Mesenchymal stem cell (in vitro differentiated cells and primary cell): ENCODE measurements around the gene SPPL3.

ENCODE experiments used
- DNase-seq: peaks from one replicate; pipeline ENCODE4 v3.0.0-alpha.2; 2013
- H2AFZ ChIP-seq: one replicate; pipeline ENCODE4 v1.6.1; 2013; ENCODE audit warnings: low read depth, mild to moderate bottlenecking, control low read depth, inconsistent platforms, low read length, moderate library complexity
- H2AK5ac ChIP-seq: 2 replicates; pipeline ENCODE4 v1.6.1; 2013; ENCODE audit warnings: low read length, moderate library complexity, mild to moderate bottlenecking, inconsistent platforms; ENCODE audit not compliant: severe bottlenecking
- H2BK120ac ChIP-seq: one replicate; pipeline ENCODE4 v1.6.1; 2013; ENCODE audit warnings: low read depth, mild to moderate bottlenecking, inconsistent platforms, low read length, moderate library complexity
- H2BK12ac ChIP-seq, 2 experiments: one replicate each; pipeline ENCODE4 v1.6.1; 2013; ENCODE audit warnings: inconsistent platforms in 2 of 2, low read length in 2 of 2, mild to moderate bottlenecking in 2 of 2, moderate library complexity in 2 of 2, control low read depth in 1 of 2
- H2BK15ac ChIP-seq: one replicate; pipeline ENCODE4 v1.6.1; 2013; ENCODE audit warnings: mild to moderate bottlenecking, low read depth, inconsistent platforms; ENCODE audit not compliant: poor library complexity, severe bottlenecking
- H2BK5ac ChIP-seq: 2 replicates; pipeline ENCODE4 v1.6.1; 2013; ENCODE audit warnings: low read depth, mild to moderate bottlenecking, low read length, control low read depth, inconsistent platforms; ENCODE audit not compliant: poor library complexity, severe bottlenecking
- H3K14ac ChIP-seq, 2 experiments: one replicate each; pipeline ENCODE4 v1.6.1; 2013; ENCODE audit warnings: inconsistent platforms in 2 of 2, low read length in 2 of 2, control low read depth in 1 of 2, mild to moderate bottlenecking in 1 of 2, moderate library complexity in 1 of 2
- H3K18ac ChIP-seq, 2 experiments: one replicate each; pipeline ENCODE4 v1.6.1; 2013; ENCODE audit warnings: inconsistent platforms in 2 of 2, low read length in 2 of 2, control low read depth in 1 of 2, low read depth in 1 of 2, mild to moderate bottlenecking in 1 of 2
- H3K23ac ChIP-seq, 2 experiments: one replicate each; pipeline ENCODE4 v1.6.1; 2013; ENCODE audit warnings: inconsistent platforms in 2 of 2, low read length in 2 of 2, mild to moderate bottlenecking in 2 of 2, moderate library complexity in 2 of 2, control low read depth in 1 of 2
- H3K27ac ChIP-seq: 2 replicates; pipeline ENCODE4 v1.5.1; 2013; ENCODE audit warnings: mild to moderate bottlenecking, moderate library complexity, low read length, control low read depth, inconsistent platforms; ENCODE audit not compliant: poor library complexity, severe bottlenecking
- H3K27me3 ChIP-seq, 2 experiments: 2 replicates each; pipeline versions ENCODE4 v1.6.1 to v1.7.0; 2013; ENCODE audit warnings: low read length in 2 of 2, mild to moderate bottlenecking in 2 of 2, moderate library complexity in 2 of 2, control low read depth in 1 of 2, inconsistent platforms in 1 of 2; ENCODE audit not compliant: control insufficient read depth in 1 of 2, insufficient read depth in 1 of 2
- H3K36me3 ChIP-seq, 2 experiments: 2 replicates each; pipeline versions ENCODE4 v1.6.1 to v1.7.0; 2013; ENCODE audit warnings: low read length in 2 of 2, control low read depth in 1 of 2, inconsistent platforms in 1 of 2, low read depth in 1 of 2, mild to moderate bottlenecking in 1 of 2; ENCODE audit not compliant: insufficient read depth in 2 of 2, control insufficient read depth in 1 of 2
- H3K4ac ChIP-seq, 2 experiments: one replicate each; pipeline ENCODE4 v1.6.1; 2013; ENCODE audit warnings: inconsistent platforms in 2 of 2, low read length in 2 of 2, mild to moderate bottlenecking in 2 of 2, moderate library complexity in 2 of 2, control low read depth in 1 of 2, low read depth in 1 of 2
- H3K4me1 ChIP-seq: 2 replicates; pipeline ENCODE4 v1.6.1; 2013; ENCODE audit warnings: low read depth, low read length, control low read depth; ENCODE audit not compliant: control insufficient read depth, insufficient read depth
- H3K4me2 ChIP-seq: 2 replicates; pipeline ENCODE4 v1.6.1; 2013; ENCODE audit warnings: low read length, mild to moderate bottlenecking, inconsistent platforms; ENCODE audit not compliant: poor library complexity, severe bottlenecking
- H3K4me3 ChIP-seq, 2 experiments: 2 replicates each; pipeline versions ENCODE4 v1.5.1 to v1.7.0; 2013; ENCODE audit warnings: low read length in 2 of 2, mild to moderate bottlenecking in 2 of 2, control low read depth in 1 of 2, low read depth in 1 of 2; ENCODE audit not compliant: insufficient read depth in 1 of 2
- H3K79me1 ChIP-seq: replicated peaks from 2 replicates; pipeline ENCODE4 v1.6.1; 2013; ENCODE audit warnings: mild to moderate bottlenecking, control low read depth, low read length, inconsistent platforms; ENCODE audit not compliant: poor library complexity, severe bottlenecking
- H3K9ac ChIP-seq: 2 replicates; pipeline ENCODE4 v1.7.0; 2013; ENCODE audit warnings: mild to moderate bottlenecking, low read length, moderate library complexity
- H3K9me3 ChIP-seq: 2 replicates; pipeline ENCODE4 v1.7.0; 2013; ENCODE audit warnings: mild to moderate bottlenecking, low read length; ENCODE audit not compliant: control insufficient read depth
- H4K8ac ChIP-seq: one replicate; pipeline ENCODE4 v1.6.1; 2013; ENCODE audit warnings: inconsistent platforms, mild to moderate bottlenecking, low read length, moderate library complexity
- H4K91ac ChIP-seq: one replicate; pipeline ENCODE4 v1.6.1; 2013; ENCODE audit warnings: mild to moderate bottlenecking, low read length, inconsistent platforms
- WGBS: methylation state at CpG from one replicate; pipeline ENCODE4 v1.1.7; 2013; ENCODE audit warnings: mixed read lengths; 5-methylcytosine and 5-hydroxymethylcytosine counted together

SPPL3 gene

GRCh38 chr12:120775862-120776552 lies 128.2 kb downstream of the SPPL3 start:
- Histone ChIP-seq H3K14ac (no peak overlapping the region), H2BK12ac (no peak overlapping the region), H2AFZ (no peak overlapping the region), H2BK15ac (no peak overlapping the region), H3K9me3 (no peaks in the 10 kb centered on the region), H3K23ac (no peak overlapping the region), H2BK120ac (no peak overlapping the region), H3K27ac (no peak overlapping the region), H3K4me2 (no peak overlapping the region), H3K4ac (no peak overlapping the region), H3K4me3 (no peak overlapping the region), H2BK5ac (no peak overlapping the region), H3K18ac (no peak overlapping the region), H3K9ac (no peak overlapping the region), H2AK5ac (no peak overlapping the region), H3K79me1 (peaks cover 16% of the 10 kb centered on the region), H3K27me3 (no peaks in the 10 kb centered on the region), H3K4me1 (peaks cover 10% of the 10 kb centered on the region), H3K36me3 (peaks cover 6 to 54% of the 10 kb centered on the region in 2 experiments), H4K91ac (no peak overlapping the region), H4K8ac (no peak overlapping the region)
- peak; percentile 58 for DNase-seq
- 89% methylated on average over 6 of the region's 7 CpGs for WGBS

GRCh38 chr12:120774169-120774916 lies 129.8 kb downstream of the SPPL3 start:
- Histone ChIP-seq H3K4me3 (no peak overlapping the region), H4K91ac (no peak overlapping the region), H3K36me3 (peaks cover 6 to 56% of the 10 kb centered on the region in 2 experiments), H3K23ac (no peak overlapping the region), H3K4ac (no peak overlapping the region), H2AK5ac (no peak overlapping the region), H2AFZ (no peak overlapping the region), H3K18ac (no peak overlapping the region), H3K27ac (no peak overlapping the region), H3K14ac (no peak overlapping the region), H2BK5ac (no peak overlapping the region), H2BK12ac (no peak overlapping the region), H2BK15ac (no peak overlapping the region), H3K4me1 (peaks cover 16% of the 10 kb centered on the region), H3K27me3 (no peaks in the 10 kb centered on the region), H3K79me1 (peaks cover 12% of the 10 kb centered on the region), H3K9ac (no peak overlapping the region), H3K9me3 (no peaks in the 10 kb centered on the region), H4K8ac (no peak overlapping the region), H2BK120ac (no peak overlapping the region), H3K4me2 (no peak overlapping the region)
- WGBS = 94% methylated on average over 7 of the region's 7 CpGs
- DNase-seq = no peak

- Histone ChIP-seq H2AFZ (no peak overlapping the region), H3K4me3 (no peak overlapping the region), H3K9me3 (no peaks in the 10 kb centered on the region), H3K79me1 (peaks cover 13% of the 10 kb centered on the region), H3K18ac (no peak overlapping the region), H3K4me1 (peaks cover 16% of the 10 kb centered on the region), H3K9ac (no peak overlapping the region), H4K91ac (no peak overlapping the region), H2AK5ac (no peak overlapping the region), H3K23ac (no peak overlapping the region), H3K36me3 (peaks cover 31 to 68% of the 10 kb centered on the region in 2 experiments), H3K14ac (no peak overlapping the region), H3K4ac (no peak overlapping the region), H3K27ac (no peak overlapping the region), H3K4me2 (peak overlapping the region; percentile 36), H3K27me3 (no peaks in the 10 kb centered on the region), H4K8ac (no peak overlapping the region), H2BK15ac (no peak overlapping the region), H2BK120ac (no peak overlapping the region), H2BK5ac (no peak overlapping the region), H2BK12ac (no peak overlapping the region)
- 93% methylated on average over 11 of the region's 11 CpGs for WGBS
- DNase-seq = no peak
Observed at GRCh38 chr12:120771097-120771496, 133.1 kb downstream of the SPPL3 start.
